AG04450 (cell line): ENCODE results near the gene NDUFA7. TPM values are rescaled to one million over a fixed set of nuclear protein-coding genes. Genes with fewer than 3 reads are reported as not detected.
"Not testable (repeated sequence)": the region's sequence is repeated elsewhere in the genome, so short reads cannot be mapped to it uniquely, and the experiment has no call there.

Source experiments
- CTCF ChIA-PET: fragments of 300-600, 350-600 bp; formaldehyde crosslinking; extraction: SDS; loops from one replicate; lab custom pipeline; 2022; ENCODE audit warnings: antibody characterized with exemption, inconsistent platforms; lab: Charles Lee
- POLR2A ChIA-PET: fragments of 350-600 bp; formaldehyde crosslinking; extraction: SDS; loops from one replicate; lab custom pipeline; 2021; ENCODE audit warnings: antibody characterized with exemption, inconsistent platforms; lab: Yijun Ruan, JAX
- DNase-seq: peaks from one replicate; pipeline ENCODE4 v3.0.0-alpha.2; 2011; ENCODE audit warnings: low read depth, low spot score
- H3K27ac ChIP-seq: one replicate; pipeline ENCODE4 v1.5.1; 2012; ENCODE audit warnings: low read depth, low read length, control low read depth
- H3K27me3 ChIP-seq: one replicate; pipeline ENCODE4 v1.6.0; 2012; ENCODE audit warnings: low read length; ENCODE audit not compliant: control insufficient read depth, insufficient read depth
- H3K4me3 ChIP-seq: 2 replicates; pipeline ENCODE4 v1.5.1; 2011; ENCODE audit warnings: mild to moderate bottlenecking, low read depth, low read length, control low read depth
- H3K9me3 ChIP-seq: 2 replicates; pipeline ENCODE4 v1.5.1; 2012; ENCODE audit warnings: low read length; ENCODE audit not compliant: control insufficient read depth, insufficient read depth
- CTCF ChIP-seq: IDR thresholded peaks from 2 replicates; pipeline ENCODE4 v1.5.1; 2011; ENCODE audit warnings: low read depth, low read length, control low read depth, inconsistent platforms
- polyA plus RNA-seq: library from polyadenylated mRNA; depleted of rRNA; stranded (reverse); fragments of >200 nt; gene quantifications from 2 replicates; pipeline ENCODE4 v1.2.3, GENCODE V29; 2011

The NDUFA7 gene
- polyA plus RNA-seq, 1 experiment, result 31.5 TPM

- Histone ChIP-seq H3K27ac (no peak overlapping the region), H3K27me3 (peaks cover 23% of the 10 kb centered on the region), H3K4me3 (peak overlapping the region; percentile 31; the same call in 1 of the 2 replicates), H3K9me3 (no peaks in the 10 kb centered on the region; the same call in 1 of the 2 replicates)
- ChIA-PET POLR2A (interaction anchor here (0.6 to 0.7 kb wide), 2 partner anchors 8 to 116 kb away, joined by 3 read pairs; no protein-coding TSS in a partner anchor), CTCF (interaction anchor here (0.7 to 3.1 kb wide), 2 partner anchors 11 to 238 kb away, joined by 3 to 19 read pairs; no protein-coding TSS in a partner anchor)
- no peak for DNase-seq
- TF ChIP-seq CTCF, result no peak
These were observed 22.3 kb upstream of the NDUFA7 start for GRCh38 chr19:8343483-8343844.

GRCh38 chr19:8342684-8343482, 21.7 kb upstream of the NDUFA7 start, which contains the start of gene KANK3:
KANK3 (minus strand) TSS chr19:8343262; CDS start chr19:8337828, 5,434 bp downstream.
- no peaks in the 10 kb centered on the region; the same call in 1 of the 2 replicates for H3K9me3 ChIP-seq
- ChIA-PET CTCF (interaction anchor here (3.1 kb wide), 1 partner anchor 11 kb away, joined by 19 read pairs; no protein-coding TSS in a partner anchor), POLR2A (interaction anchor here (0.6 kb wide), 1 partner anchor 18 kb away, joined by 8 read pairs; no protein-coding TSS in a partner anchor)
- H3K27ac ChIP-seq, result no peak within 1 kb of the TSS
- TF ChIP-seq CTCF, result no peak
- peak; percentile 73 for DNase-seq
- H3K4me3 ChIP-seq, result peak within 1 kb of the TSS; percentile 31; the same call in 1 of the 2 replicates
- H3K27me3 ChIP-seq, result peaks cover 23% of the 10 kb centered on the region

- TF ChIP-seq CTCF, result no peak
- no peak for DNase-seq
- POLR2A ChIA-PET, result interaction anchor here (0.6 kb wide), 1 partner anchor 17 kb away, joined by 8 read pairs; no protein-coding TSS in a partner anchor
- Histone ChIP-seq H3K27me3 (peaks cover 25% of the 10 kb centered on the region), H3K27ac (no peak overlapping the region), H3K9me3 (no peaks in the 10 kb centered on the region; the same call in 1 of the 2 replicates), H3K4me3 (no peak overlapping the region)
- CTCF ChIA-PET, result interaction anchor here (3.1 kb wide), 2 partner anchors 12 kb away, joined by 19 to 25 read pairs; no protein-coding TSS in a partner anchor
These were observed 21.1 kb upstream of the NDUFA7 start for GRCh38 chr19:8342316-8342683.

- not testable (repeated sequence) for H3K27ac ChIP-seq, H3K9me3 ChIP-seq, H3K4me3 ChIP-seq, DNase-seq
- ChIA-PET POLR2A (interaction anchor here (0.7 to 0.8 kb wide), 3 partner anchors 20 to 183 kb away, joined by 5 to 6 read pairs (median 6); partner anchors contain the start of gene RPS28), CTCF (interaction anchor here (0.6 to 3.1 kb wide), 4 partner anchors 12 to 543 kb away, joined by 3 to 25 read pairs (median 4); no protein-coding TSS in a partner anchor)
- H3K27me3 ChIP-seq, result peaks cover 25% of the 10 kb centered on the region
These were observed 20.3 kb upstream of the NDUFA7 start for GRCh38 chr19:8341504-8341903.

- peak; percentile 35; the same call in 1 of the 2 replicates for TF ChIP-seq CTCF
- ChIA-PET CTCF (interaction anchor here (1.2 to 3.1 kb wide), 3 partner anchors 13 to 240 kb away, joined by 3 to 25 read pairs (median 4); partner anchors contain the start of gene MYO1F), POLR2A (interaction anchor here (0.6 to 1.7 kb wide), 7 partner anchors 13 to 229 kb away, joined by 4 to 8 read pairs (median 5); partner anchors contain the start of gene RPS28)
- Histone ChIP-seq H3K4me3 (no peak overlapping the region), H3K27ac (peak overlapping the region; percentile 31), H3K27me3 (peaks cover 29% of the 10 kb centered on the region), H3K9me3 (no peaks in the 10 kb centered on the region; the same call in 1 of the 2 replicates)
- no peak for DNase-seq
These were observed 19.3 kb upstream of the NDUFA7 start for GRCh38 chr19:8340341-8341096.
